HG02943 (cell line): Measurements from ENCODE around the gene TBATA.

Experiments used
- ATAC-seq: cut with Tn5 transposase; IDR thresholded peaks from one replicate; pipeline ENCODE4 v1.9.1; 2021; ENCODE audit warnings: mild to moderate bottlenecking, low read depth, moderate library complexity; ENCODE audit not compliant: unreplicated experiment

Gene TBATA

GRCh38 chr10:70809011-70809611 lies 23.9 kb upstream of the TBATA start:
- ATAC-seq = no peak

- no peak for ATAC-seq
Measured at GRCh38 chr10:70807556-70807955, 22.4 kb upstream of the TBATA start.

- no peak for ATAC-seq
Measured at GRCh38 chr10:70806841-70807240, 21.7 kb upstream of the TBATA start.

- no peak for ATAC-seq
Measured at GRCh38 chr10:70805619-70806215, 20.5 kb upstream of the TBATA start.

- no peak for ATAC-seq
Measured at GRCh38 chr10:70804421-70804808, 19.2 kb upstream of the TBATA start.

- ATAC-seq = no peak
Measured at GRCh38 chr10:70803775-70804420, 18.7 kb upstream of the TBATA start.

GRCh38 chr10:70801854-70802253 lies 16.7 kb upstream of the TBATA start:
- ATAC-seq = no peak

- ATAC-seq = no peak
Measured at GRCh38 chr10:70799124-70799523, 13.9 kb upstream of the TBATA start.

- no peak for ATAC-seq
Measured at GRCh38 chr10:70797840-70798239, 12.7 kb upstream of the TBATA start.

- no peak for ATAC-seq
Measured at GRCh38 chr10:70795613-70796012, 10.4 kb upstream of the TBATA start.

- ATAC-seq = no peak
Measured at GRCh38 chr10:70791386-70792039, 6.3 kb upstream of the TBATA start.

- ATAC-seq = no peak
Measured at GRCh38 chr10:70786799-70787415, 1.7 kb upstream of the TBATA start.

GRCh38 chr10:70784471-70784870 lies 706 bp downstream of the TBATA start:
- ATAC-seq = no peak

GRCh38 chr10:70784016-70784415 lies 1.2 kb downstream of the TBATA start:
- no peak for ATAC-seq

- no peak for ATAC-seq
Measured at GRCh38 chr10:70782746-70783680, 2.2 kb downstream of the TBATA start.

- no peak for ATAC-seq
Measured at GRCh38 chr10:70782086-70782745, 3.0 kb downstream of the TBATA start.

GRCh38 chr10:70781461-70782051 lies 3.6 kb downstream of the TBATA start:
- no peak for ATAC-seq

- ATAC-seq = no peak
Measured at GRCh38 chr10:70780772-70781171, 4.4 kb downstream of the TBATA start.

- no peak for ATAC-seq
Measured at GRCh38 chr10:70780370-70780760, 4.8 kb downstream of the TBATA start.
